Stimulated activated CD8-positive, alpha-beta memory T cell treated with anti-CD3 and anti-CD28 coated beads, Interleukin-15, amount 100 ng/mL, for 48 hours (primary cell): Measurements from ENCODE around the gene UBE2G1.
"Not testable (repeated sequence)": the region's sequence is repeated elsewhere in the genome, so short reads cannot be mapped to it uniquely, and the experiment has no call there.

Experiments
- DNase-seq, 2 donors: peaks; one replicate each; pipeline ENCODE4 v3.0.0-alpha.2; 2020; ENCODE audit warnings: low read depth in 2 of 2

The UBE2G1 gene

DNA sequence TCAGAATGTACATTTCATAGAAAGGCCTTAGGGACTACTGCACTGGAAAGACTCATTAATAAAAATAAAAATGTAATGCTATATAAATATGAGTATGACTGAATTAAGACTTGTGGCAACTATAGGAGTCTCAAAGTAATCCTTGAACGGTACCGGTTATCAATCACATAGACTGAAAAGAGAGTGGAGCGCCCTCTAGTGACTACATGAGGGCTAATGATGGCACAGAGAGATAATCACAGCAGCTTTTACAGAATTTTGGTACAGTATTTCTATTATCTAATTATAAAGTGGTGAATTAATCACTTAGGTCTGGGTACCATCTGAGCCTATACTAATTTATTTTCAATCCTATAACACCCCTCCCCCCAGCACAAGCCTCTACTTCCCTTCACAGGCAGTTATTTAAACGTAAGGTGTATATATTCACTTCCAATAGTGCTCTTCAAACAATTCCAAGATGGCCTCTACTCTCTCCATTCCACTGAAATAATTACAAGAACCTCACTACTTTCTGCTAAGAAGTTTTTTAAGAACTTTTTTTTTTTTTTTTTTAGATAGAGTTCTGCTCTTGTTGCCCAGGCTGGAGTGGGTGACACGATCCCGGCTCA, 62.0 kb downstream of the UBE2G1 start:
- peak in 1 of 2 donors; percentile 11 for DNase-seq

DNA sequence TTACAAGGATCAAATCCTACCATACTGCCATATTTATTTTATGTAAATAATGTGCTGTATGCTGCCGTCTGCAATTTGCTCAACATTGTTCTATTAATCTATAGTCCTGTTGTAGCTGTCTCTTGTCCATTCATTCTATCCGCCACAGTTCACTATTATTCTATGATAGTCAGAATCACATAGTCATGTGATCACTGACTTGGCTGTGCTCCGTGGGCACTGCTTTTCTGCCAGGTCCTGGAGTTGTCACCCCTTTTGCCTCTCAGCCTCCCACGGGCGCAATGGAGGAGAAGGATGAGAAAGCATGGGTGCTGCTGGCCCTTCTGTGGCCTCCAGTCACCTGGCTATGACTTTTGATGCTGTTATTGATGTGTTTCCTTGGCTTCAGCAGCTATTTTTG, 65.4 kb downstream of the UBE2G1 start:
- DNase-seq = no peak

DNA sequence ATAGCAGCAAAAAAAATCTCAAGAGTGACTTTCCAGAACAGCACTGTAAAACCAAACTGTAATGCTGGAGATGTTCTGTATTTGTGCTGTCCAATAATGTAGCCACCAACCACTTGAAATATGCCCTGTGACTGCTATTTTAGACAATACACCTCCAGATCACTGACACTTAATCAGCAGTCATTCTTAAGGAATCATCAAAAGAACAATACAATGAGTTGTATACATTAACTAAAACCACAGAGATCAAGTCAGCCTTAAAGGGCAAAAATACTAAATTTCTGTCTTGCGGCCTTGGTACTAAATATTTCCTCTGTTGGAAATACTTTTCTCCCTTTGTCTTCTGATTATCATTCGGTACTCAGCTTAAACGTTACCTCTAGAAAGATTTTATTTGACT, 69.1 kb downstream of the UBE2G1 start:
- no peak for DNase-seq

DNA sequence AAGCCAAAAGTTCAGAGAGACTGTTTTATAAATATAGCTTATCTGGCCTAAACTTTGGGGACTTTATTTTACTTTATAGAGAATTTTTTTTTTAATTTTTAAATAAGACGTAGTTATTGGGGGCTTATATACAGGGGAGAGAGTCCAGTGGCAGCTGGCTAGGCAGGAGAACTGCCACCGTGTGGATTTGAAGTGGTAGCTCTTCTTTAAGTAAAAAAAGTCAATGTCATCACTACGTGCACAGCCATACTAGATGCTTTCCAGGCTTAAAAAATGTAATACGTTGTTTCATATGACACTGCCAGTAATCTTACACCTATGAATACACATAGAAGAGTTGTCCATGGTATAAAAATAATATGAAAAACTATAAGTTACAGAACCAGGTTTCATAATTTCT, 70.8 kb downstream of the UBE2G1 start:
- no peak for DNase-seq

DNA sequence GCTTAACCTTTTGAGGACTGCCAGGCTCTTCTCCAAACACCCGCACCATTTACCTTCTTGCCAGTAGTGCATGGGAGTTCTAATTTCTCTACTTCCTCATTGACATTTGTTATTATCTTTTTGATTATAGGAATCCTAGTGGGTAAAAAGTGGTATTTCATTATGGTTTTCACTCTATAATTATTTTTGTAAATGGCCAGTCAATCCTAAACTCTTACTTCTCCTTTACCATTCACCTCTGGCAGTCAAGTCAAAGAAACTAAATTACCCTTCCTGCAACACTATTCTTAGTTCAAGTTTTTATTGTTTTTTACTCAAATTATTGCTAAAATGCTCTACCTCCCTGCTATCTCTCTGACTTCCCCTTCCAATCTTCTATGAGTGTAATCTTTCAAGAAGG, 72.9 kb downstream of the UBE2G1 start:
- DNase-seq = no peak

DNA sequence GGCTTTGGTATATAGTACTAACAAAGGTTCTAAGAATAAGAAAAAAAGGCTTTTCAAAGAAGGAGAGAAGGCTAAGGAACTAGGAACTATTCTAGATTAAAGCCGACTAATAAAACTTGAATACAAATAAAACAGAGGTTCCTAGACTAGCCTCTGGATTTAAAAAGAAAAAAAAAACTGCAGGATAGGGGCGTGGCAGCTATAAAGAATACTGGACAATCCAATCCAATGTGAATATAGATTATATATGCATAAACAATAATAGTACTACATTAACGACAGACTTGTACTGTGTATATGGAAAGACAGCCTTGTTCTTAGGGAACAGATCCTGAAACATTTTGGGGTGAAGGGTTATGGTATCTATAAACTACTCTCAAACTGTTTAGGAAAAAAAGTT, 78.8 kb downstream of the UBE2G1 start:
- no peak for DNase-seq

DNA sequence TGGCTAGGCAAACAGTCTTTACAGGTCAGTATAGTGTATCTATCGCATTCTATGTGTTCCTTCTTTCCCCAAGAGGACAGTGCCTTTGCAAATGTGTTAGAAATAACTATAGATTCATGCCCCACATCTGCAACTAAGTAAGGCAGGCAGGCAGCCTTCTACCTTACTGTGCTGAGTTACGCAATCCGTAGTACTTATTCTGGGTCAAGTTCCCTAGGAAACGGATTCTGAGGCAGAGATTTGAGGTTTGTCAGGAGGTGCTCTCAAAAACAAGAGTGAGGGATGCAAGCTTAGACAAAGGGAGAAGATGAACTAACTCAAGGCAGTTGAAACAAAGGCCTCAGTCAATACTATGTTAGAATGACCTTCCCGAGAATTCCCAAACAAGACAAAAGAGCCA, 90.0 kb downstream of the UBE2G1 start:
- DNase-seq = no peak

DNA sequence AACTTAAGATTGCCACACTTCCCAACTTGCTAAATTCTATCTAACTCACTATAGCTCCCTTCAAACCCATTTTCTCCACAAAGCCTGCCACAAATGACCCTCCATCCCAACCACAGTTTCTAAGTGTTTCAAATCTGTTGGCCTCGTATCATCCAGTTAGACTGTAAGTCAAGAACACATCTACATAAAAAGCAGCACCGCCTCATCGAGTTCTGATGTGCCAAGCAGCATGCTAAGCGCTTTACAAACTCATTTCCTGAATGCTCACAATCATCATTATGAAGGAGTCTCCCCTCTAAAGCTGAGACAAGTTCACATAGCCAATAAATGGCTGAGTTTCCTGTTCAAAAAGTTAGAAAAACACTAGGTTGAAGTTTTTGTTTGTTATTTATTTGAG, 93.5 kb downstream of the UBE2G1 start:
- DNase-seq = no peak

DNA sequence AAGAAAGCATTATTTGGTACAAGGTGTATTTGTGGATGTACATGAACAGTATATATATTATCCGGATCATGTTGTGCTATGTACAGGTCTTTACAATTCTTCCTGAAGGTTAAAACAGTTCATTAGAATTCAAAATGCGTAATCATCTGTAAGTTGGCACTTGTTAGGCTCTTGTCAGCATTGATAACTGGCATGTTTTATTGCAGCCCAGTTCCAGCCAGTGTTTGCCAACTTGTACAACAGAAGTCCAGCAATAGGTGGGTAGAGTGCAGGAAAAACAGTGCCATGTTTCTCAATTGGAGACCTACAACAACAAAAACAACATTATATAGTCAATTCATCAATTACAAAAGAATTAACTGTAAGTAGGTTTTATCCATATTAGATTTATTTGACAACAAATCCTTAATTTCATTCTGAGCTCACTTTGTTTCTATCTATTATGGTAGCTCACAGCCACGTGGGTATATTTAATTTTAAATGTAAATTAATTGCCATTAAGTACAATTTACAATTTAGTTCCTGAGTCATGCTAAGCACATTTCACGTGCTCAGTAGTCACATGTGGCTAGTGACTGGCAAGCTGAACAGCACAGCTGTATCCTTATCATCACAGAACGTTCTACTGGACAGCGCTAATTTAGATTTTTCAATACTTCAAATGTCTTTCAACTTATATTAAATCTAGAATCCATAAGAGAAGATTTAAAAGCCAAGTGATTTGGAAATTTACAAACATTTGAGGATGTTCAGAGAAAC, 94.1 kb downstream of the UBE2G1 start:
- DNase-seq = no peak

DNA sequence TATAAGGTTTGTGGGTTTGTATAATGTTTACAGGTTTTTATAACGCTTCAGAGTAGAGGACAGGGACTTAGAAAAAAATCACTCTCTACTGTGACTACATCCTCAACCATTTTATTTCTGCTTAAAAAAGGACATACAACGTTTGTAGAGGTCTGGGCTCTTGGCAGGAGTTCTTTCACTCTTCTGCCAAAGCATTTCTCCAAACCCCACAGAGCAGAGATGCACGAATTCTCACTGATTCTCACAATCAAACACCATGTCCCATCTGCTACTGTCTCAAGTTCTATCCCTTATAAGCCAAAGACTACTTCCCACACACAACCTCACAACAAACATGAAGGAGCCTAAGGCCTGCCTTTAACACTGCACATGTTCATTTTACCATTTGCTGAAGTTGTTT, 95.7 kb downstream of the UBE2G1 start:
- no peak for DNase-seq

DNA sequence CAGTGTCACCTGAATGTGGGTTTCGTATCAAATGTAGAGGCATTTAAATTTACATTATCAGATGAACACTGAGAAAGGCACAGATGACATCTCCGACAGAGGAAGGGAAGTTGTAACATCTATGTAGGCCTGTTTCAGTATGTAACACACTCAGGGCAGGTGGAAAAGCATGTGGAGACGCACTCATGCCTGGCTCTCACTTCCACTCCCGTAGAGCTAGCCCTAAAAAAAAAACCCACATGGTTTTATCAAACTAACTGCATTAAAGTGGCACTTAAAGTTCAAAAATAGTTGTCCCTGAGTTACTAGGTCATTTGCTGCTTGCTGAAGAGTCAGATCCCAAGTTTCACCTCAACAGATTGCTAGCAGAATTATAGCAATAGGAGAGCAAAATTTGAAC, 96.6 kb downstream of the UBE2G1 start:
- no peak for DNase-seq

DNA sequence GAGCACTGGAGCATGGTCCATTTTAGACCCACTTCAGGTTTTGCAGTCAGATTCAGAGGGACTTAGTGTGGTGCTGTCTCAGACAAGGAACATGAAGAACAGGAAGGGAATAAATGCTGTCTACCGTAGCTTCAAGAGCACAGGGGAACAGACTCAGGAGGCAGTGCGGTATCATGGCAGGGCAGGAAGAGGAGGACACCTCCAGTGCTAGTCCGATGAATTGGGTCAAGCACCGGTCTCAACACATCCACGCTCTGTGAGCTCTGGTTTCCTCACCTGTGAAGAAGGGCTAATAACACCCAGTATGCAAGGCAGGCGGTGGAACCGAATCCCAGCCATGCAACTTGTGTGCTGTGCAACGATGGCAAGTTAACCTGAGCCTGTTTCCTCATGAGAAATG, 99.1 kb downstream of the UBE2G1 start:
- DNase-seq = no peak

DNA sequence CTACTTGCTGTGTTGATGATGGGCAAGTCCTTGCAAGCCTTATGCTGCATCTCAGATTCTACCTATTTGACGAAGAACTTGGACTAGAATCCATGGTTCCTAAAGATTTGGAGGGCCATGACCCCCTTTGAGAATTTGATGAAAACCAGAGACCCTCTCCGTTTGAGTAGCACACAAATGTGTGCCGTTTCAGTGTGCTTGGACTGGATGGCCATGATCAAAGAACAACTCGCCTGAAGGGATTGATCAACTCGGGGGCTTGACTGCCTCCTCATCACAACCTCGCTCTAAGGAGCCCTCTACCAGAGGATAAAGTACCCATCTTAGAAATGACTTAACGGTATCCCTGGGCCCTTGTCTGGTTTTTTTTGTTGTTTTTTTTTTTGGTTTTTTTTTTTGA, 99.9 kb downstream of the UBE2G1 start:
- no peak for DNase-seq

DNA sequence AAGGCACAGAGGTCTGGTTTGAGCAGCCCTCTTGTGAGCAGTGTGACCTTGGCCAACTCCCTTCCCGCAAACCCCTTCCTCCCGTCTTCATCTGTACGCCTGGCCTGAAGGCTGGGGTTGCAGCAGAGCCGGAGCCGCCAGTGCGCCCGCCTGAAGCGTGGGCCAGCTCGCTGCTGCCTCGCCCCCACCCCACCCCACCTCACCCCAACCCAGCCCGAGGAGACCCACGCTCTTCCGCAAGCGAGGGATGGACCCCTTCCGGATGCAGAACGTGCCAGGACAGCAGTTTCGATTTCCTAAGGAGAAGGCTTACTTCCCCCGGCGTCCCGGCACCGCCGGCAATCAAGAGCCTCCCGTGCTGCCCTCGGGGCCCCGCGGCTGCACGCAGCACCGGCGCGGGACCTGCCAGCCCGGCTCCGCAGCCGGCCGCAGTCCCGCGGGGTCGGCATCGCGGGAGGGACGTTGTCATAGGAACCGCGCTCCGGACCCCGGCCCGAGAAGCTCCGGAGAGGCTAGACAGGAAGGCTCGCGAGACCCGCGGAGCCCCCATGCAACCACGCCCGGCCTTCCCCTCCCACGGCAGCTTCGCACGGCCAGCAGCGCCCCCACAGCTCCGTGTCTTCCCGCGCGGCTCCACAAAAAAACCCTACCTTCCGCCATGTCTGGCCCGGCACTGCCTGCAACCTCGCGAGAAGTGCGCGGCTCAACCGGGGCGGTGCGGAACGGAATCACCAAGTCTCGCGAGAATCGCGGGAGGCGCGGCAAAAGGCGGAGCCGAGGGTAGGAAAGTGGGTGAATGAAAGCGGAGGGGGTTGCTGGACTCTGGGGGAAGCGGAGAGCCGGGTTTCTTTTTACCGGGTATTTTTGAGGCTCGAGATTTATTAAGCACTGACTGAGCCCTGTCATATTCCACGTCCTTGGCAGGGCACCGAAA, 102.9 kb downstream of the UBE2G1 start, which contains the start of gene ANKFY1:
ANKFY1 (minus strand) TSS at position 698 of the 934 bp plus-strand sequence; CDS start at position 660, 38 bp downstream.
- DNase-seq = peak; percentile 91 to 95

DNA sequence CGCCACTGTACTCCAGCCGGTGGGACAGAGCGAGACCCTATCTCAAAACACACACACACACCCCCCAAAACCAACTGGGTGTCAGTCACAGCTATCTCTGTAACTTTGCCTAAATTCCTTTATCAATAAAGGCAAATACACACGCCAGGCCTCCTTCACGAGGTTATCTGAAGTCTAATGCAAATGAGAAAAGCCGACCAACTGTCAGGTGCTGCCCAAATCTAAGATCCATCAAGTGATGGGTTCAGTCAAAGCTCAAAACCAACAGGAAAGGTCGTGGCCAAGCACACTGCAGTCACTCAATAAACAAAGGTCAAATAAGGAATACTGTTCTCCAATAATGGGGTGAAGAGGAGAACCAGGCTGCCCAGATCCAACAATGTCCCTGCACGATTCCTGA, 103.8 kb downstream of the UBE2G1 start:
- DNase-seq = no peak

DNA sequence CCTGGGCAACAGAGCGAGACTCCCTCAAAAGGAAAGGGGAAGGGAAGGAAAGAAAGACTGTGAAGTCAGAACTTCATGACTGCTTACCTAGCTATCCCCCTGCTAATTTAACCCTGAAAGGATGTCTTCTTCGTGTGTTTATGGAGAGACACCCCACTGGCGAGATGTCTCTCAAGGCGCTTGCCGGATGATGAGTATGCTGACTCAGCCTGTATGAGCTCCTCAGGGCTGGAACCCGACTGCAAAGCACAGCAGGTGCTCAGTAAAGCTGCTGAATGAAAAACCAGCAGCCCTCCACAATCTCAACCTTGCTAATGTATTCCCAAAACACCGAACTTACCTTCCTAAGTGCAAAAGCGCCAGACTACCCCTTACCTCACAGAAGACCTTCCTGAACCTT, 105.0 kb downstream of the UBE2G1 start:
- no peak for DNase-seq

DNA sequence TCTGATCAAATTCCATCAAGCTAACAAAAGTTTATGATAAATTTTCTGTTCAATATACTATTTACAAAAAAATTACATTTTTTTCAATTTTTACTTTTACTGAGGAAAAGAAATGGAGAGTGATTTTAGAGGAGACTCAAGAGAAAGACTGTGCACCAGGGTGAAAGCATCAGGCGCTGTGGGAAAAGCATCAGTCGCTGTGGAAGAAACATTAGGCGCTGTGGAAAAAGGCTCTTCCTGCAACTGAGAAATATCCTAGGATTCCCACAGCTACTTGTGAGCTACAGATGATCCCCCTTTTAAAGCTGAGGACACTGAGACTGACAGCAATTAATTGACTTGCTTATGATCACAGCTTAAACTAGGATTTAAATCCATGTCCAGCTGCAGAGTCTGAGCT, 107.6 kb downstream of the UBE2G1 start:
- no peak for DNase-seq

DNA sequence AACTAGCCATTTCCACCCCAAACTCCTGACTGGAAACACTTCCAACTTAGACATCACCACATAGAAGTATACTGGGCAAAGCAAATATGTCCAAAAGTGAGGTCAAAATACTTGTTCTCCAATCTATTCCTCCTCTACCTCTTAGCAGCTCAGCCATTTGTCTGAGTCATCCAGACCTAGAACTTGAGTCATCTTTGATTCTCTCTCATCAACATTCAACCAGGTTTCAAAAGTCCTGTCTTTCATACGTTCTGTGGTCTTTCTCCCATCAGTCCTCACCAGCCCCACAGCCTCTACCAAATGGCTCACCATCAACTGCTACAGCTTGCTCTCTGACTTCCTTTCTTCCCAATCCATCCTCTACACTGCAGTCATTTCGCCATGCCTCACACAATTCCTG, 109.5 kb downstream of the UBE2G1 start:
- DNase-seq = no peak

DNA sequence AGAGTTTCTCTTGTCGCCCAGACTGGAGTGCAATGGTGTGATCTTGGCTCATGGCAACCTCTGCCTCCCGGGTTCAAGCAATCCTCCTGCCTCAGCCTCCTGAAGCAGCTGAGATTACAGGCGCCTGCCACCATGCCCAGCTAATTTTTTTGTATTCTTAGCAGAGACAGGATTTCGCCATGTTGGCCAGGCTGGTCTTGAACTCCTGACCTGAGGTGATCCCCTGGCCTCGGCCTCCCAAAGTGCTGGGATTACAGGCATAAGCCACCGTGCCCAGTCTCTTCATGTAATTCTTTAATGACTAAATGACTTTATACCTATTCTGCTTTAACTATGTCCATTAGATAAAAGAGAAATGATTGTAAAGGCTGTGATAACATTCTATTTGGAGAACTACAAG, 111.2 kb downstream of the UBE2G1 start:
- DNase-seq = not testable (repeated sequence)

DNA sequence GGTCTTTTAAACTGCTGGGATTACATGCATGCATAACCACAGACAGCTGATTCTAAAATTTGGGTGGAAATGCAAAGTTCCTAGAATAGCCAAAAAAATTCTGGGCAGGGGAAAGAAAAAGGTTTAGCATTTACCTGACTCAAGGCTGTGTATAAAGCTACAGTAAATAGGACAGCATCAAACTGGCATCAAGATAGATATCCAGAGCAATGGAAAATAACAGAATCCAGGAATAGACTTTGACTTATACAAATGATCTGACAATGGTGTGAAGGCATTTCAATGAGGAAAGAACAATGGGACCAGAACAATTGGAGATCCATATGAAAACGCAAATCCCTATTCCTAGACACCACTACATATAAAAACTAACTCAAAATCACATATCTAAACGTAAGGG, 115.6 kb downstream of the UBE2G1 start:
- no peak for DNase-seq

DNA sequence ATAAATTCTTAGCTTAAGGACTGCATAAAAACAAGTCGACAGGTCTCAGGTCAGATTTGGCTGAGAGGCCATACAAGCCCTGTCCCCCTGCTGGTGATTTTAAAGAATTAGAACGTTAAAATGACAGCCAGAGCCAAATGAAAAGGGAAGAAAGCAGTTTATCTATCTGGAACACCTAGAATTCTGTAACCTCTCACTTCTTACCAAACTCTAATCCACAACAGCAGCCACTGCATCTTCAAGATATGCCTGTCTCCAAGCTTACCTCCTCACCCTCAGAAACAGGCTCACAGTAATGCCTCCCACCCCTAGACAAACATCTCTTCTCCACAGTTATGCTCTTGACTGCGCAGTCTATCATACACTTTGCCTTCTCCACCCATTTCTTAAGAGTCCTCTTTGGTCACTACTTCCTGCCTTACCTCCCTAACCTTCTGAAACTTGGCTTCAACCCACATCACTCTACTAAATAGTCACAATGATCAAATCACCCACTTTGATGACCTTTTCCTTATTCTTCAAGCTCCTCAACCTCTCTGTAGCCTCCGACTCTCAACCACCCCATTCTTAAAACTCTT, 116.9 kb downstream of the UBE2G1 start:
- DNase-seq = no peak
